ENCODE measurements around the gene GCN1. TPM values are rescaled to one million over a fixed set of nuclear protein-coding genes. Genes with fewer than 3 reads are reported as not detected.

Gene GCN1
- total RNA-seq, 1 donor from 2014 or later, result 62.6 TPM

DNA sequence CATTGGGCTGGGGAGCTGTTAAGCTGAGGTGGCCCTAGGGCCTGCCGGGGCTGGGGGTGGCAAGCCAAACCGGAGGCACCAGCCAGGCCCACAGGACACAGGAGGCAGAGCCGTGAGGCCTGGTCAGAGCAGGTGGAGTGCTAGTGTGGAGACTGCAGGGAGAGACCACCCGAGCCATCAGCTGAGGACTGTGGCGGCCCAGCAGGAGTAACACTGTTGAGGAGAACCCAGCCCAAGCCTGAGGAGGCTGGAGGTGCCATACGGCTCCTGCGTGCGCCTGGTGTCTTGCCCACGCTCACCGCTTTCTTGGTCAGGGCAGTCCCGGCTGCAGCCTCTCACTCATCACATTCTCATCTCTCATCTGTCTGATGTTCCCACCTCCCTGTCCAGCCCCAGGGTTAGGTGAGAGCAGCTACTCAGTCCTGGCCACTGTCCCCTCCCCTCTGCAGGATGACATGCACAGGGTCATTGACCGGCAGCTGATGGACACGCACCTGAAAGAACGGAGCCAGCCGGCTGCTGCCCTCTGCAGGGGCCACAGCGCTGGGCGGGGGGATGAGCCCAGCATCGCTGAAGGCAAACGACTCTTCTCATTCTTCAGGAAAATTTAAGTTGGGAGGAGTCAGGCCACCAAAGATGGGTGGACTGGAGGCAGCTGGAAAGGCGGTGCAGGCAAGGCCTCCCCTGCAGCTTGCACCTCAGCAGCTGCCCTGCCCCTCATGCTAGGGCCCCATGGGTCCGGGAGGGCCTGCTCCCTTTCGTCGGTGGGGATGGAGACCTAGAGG, 101.8 kb downstream of the GCN1 start:
- TF ChIP-seq, protein P1, sequence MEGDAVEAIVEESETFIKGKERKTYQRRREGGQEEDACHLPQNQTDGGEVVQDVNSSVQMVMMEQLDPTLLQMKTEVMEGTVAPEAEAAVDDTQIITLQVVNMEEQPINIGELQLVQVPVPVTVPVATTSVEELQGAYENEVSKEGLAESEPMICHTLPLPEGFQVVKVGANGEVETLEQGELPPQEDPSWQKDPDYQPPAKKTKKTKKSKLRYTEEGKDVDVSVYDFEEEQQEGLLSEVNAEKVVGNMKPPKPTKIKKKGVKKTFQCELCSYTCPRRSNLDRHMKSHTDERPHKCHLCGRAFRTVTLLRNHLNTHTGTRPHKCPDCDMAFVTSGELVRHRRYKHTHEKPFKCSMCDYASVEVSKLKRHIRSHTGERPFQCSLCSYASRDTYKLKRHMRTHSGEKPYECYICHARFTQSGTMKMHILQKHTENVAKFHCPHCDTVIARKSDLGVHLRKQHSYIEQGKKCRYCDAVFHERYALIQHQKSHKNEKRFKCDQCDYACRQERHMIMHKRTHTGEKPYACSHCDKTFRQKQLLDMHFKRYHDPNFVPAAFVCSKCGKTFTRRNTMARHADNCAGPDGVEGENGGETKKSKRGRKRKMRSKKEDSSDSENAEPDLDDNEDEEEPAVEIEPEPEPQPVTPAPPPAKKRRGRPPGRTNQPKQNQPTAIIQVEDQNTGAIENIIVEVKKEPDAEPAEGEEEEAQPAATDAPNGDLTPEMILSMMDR (IDR thresholded peaks at IDR 0.05), result no peak
- no peak for TF ChIP-seq POLR2AphosphoS5 (IDR thresholded peaks at IDR 0.05; ENCODE audit: insufficient read depth in 1 of 2, low read depth in 1 of 2)
- TF ChIP-seq POLR2A (IDR thresholded peaks at IDR 0.05), result no peak
- H3K4me3 ChIP-seq, result no peak overlapping the region
- H3K27ac ChIP-seq, result no peak overlapping the region
- intact Hi-C loops (cut with DNase I), result no loop called here
- no peaks in the 10 kb centered on the region for H3K27me3 ChIP-seq
- H3K36me3 ChIP-seq, result peaks cover 0 to 22% of the 10 kb centered on the region in 2 donors
- H3K9me3 ChIP-seq, result no peaks in the 10 kb centered on the region
- no peaks in the 10 kb centered on the region for H3K4me1 ChIP-seq
- no peak for DNase-seq (ENCODE audit: extremely low spot score in 2 of 2)

DNA sequence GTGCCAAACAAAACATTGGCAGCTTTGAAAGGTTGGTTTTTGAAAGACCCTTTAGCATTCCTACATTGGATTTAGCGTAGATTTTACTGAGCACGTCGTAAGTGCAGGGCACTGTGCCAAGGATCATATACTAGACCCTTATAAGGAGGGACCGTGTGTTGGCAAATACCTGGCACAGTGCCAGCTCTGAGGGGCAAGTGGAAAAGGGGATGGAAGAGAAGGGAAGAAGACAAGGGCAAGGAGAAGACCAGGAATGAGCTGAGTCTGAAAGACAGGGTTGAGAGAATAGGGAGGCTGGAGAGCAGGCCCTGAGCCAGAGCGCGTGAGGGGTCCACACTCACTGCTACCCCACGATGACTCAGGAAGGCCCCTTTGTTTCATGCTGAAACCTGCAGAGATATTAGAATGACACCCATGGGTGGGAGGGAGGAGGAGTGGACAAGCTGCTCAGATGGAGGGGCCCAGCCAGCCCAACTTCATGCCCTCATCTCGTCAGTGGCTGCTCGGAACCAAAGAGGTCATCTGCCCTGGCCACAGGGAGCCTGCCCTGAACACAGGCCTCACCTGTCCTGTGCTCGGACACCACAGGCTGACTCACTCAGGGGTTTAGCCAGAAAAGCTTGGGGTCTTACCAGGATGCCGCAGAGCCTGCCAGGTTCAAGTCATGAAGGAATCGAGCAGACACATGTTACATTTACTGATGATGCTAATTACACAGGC, 103.0 kb downstream of the GCN1 start:
- Histone ChIP-seq H3K36me3 (peaks cover 0 to 13% of the 10 kb centered on the region in 2 donors), H3K4me3 (no peak overlapping the region), H3K27ac (no peak overlapping the region), H3K27me3 (no peaks in the 10 kb centered on the region), H3K4me1 (peaks cover 7% of the 10 kb centered on the region), H3K9me3 (no peaks in the 10 kb centered on the region)
- no peak for DNase-seq (ENCODE audit: extremely low spot score in 2 of 2)
- TF ChIP-seq POLR2AphosphoS5 (IDR thresholded peaks at IDR 0.05; ENCODE audit: insufficient read depth in 1 of 2, low read depth in 1 of 2), result no peak
- TF ChIP-seq, protein P1 (IDR thresholded peaks at IDR 0.05), result no peak
- TF ChIP-seq POLR2A (IDR thresholded peaks at IDR 0.05), result no peak
- intact Hi-C loops (cut with DNase I), result no loop called here

DNA sequence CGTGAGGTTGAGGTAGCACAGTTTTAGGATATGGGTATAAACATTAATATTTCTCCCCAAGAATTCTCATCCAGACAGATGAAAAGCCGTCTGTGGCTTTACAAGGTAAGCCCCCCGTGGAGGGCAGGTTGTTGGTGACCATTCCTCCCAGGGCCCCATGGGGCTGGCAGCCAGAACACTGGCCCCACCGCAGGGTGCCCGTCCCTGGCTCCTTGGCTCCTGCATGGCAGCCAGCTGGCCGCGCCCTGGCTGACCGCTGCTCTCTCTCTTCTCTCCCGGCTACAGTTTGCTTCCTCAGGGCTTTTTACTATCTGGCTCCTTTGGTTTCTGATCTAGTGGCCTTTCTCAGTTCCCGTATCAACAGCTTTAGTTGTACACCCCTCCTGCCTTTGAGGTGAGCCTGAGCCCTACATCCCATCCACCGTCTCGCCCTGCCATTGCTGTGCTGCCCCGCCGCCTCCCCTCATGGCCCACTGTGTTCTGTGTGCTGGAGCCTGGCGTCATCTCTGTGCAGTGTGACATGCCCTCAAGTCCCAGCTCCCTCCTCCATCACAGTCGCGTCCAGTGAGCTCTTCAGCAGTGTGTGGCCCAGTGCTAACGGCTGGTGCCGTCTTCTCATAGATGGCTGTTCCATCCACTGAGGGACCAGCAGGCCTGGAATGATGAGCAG, 103.8 kb downstream of the GCN1 start:
- intact Hi-C loops (cut with DNase I), result no loop called here
- Histone ChIP-seq H3K27ac (no peak overlapping the region), H3K4me1 (peaks cover 15% of the 10 kb centered on the region), H3K4me3 (no peak overlapping the region), H3K27me3 (no peaks in the 10 kb centered on the region), H3K9me3 (no peaks in the 10 kb centered on the region), H3K36me3 (peaks cover 0 to 8% of the 10 kb centered on the region in 2 donors)
- TF ChIP-seq, protein P1 (IDR thresholded peaks at IDR 0.05), result no peak
- TF ChIP-seq POLR2A (IDR thresholded peaks at IDR 0.05) (no peak), POLR2AphosphoS5 (IDR thresholded peaks at IDR 0.05; ENCODE audit: insufficient read depth in 1 of 2, low read depth in 1 of 2) (no peak)
- DNase-seq (ENCODE audit: extremely low spot score in 2 of 2), result no peak

DNA sequence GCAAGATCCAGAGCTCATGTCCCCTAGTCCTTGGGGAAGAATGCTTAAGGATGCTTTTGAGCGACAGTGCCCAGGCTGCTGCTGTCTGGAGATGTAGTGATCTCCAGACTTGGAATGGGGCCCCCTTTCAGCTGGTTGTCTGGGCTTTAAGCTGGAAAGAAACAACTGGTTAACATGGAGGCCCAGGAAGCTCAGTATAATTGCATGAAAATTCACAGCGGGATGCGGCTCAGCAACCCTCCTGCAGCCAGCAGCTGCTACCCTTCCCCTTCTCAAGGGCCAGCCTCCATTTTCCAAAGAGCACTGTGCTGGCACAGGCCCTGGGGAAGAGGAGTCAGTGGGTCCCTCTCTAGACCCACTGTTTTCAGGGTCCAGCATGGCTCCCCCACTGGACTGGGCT, 104.3 kb downstream of the GCN1 start:
- intact Hi-C loops (cut with DNase I), result no loop called here
- H3K36me3 ChIP-seq, result peaks cover 0 to 8% of the 10 kb centered on the region in 2 donors
- no peak for DNase-seq (ENCODE audit: extremely low spot score in 2 of 2)

More for the DNA sequence above, 104.3 kb downstream of the GCN1 start:
- TF ChIP-seq, protein P1 (IDR thresholded peaks at IDR 0.05), result no peak
- no peak for TF ChIP-seq POLR2A (IDR thresholded peaks at IDR 0.05)
- TF ChIP-seq POLR2AphosphoS5 (IDR thresholded peaks at IDR 0.05; ENCODE audit: insufficient read depth in 1 of 2, low read depth in 1 of 2), result no peak
- Histone ChIP-seq H3K4me1 (peaks cover 15% of the 10 kb centered on the region), H3K4me3 (no peak overlapping the region), H3K9me3 (no peaks in the 10 kb centered on the region), H3K27me3 (no peaks in the 10 kb centered on the region), H3K27ac (no peak overlapping the region)
